Esophagus squamous epithelium (tissue), 5 donors: Measurements from ENCODE around the gene FTCD. TPM values are rescaled to one million over a fixed set of nuclear protein-coding genes. Genes with fewer than 3 reads are reported as not detected.
"Not testable (repeated sequence)": the region's sequence is repeated elsewhere in the genome, so short reads cannot be mapped to it uniquely, and the experiment has no call there.

Experiments used
- DNase-seq: peaks from one replicate; lab custom pipeline; 2025; lab: John Stamatoyannopoulos, UW
- H3K27ac ChIP-seq, 4 donors: fragments of 200-600 bp; sonication (generic); one replicate each; pipeline ENCODE4 v1.5.1; 2016 to 2019; ENCODE audit warnings: mild to moderate bottlenecking in 1 of 4
- H3K27me3 ChIP-seq, 4 donors: fragments of 200-600 bp; sonication (generic); 1 replicate in 3 of 4; 2 replicates in 1 of 4; pipeline versions ENCODE4 v1.5.1 to v1.6.0; 2017 to 2021; ENCODE audit warnings: antibody characterized with exemption in 1 of 4
- H3K36me3 ChIP-seq, 3 donors: fragments of 200-600 bp; sonication (generic); one replicate each; pipeline ENCODE4 v1.5.1; 2016 to 2019
- H3K4me1 ChIP-seq, 3 donors: fragments of 200-600 bp; sonication (generic); one replicate each; pipeline ENCODE4 v1.5.1; 2017 to 2019
- H3K4me3 ChIP-seq, 4 donors: fragments of 200-600 bp; sonication (generic); 1 replicate in 3 of 4; 2 replicates in 1 of 4; pipeline ENCODE4 v1.5.1; 2016 to 2019; ENCODE audit warnings: mild to moderate bottlenecking in 2 of 4, moderate library complexity in 1 of 4
- H3K9me3 ChIP-seq, 3 donors: fragments of 200-600 bp; sonication (generic); one replicate each; pipeline ENCODE4 v1.5.1; 2016 to 2019
- POLR2A ChIP-seq, 4 donors: fragments of 450-650 bp; IDR thresholded peaks; one replicate each; pipeline ENCODE4 v1.6.1; 2017; ENCODE audit warnings: antibody characterized with exemption in 4 of 4, mild to moderate bottlenecking in 4 of 4, moderate library complexity in 3 of 4
- WGBS, 2 donors: methylation state at CpG; one replicate each; pipeline ENCODE4 v1.1.5; 2018; 5-methylcytosine and 5-hydroxymethylcytosine counted together
- intact Hi-C: fragments of 100-400 bp; cut with DNase I; formaldehyde crosslinking; loops from one replicate; pipeline ENCODE4 v1.15.0; 2022
- total RNA-seq, 4 donors: library from RNA; depleted of rRNA; stranded (reverse); fragments of >200 nt; gene quantifications; one replicate each; pipeline ENCODE4 v1.1.0, GENCODE V29; 2016
- TF ChIP-seq, protein P1 (sequence below), 6 experiments: fragments of 450-650 bp in 4 of 6; fragments of 200-600 bp in 2 of 6; sonication (generic) in 2 of 6; IDR thresholded peaks; one replicate each; pipeline ENCODE4 v1.5.1; 2016 to 2019; ENCODE audit warnings: antibody characterized with exemption in 6 of 6, mild to moderate bottlenecking in 4 of 6, moderate library complexity in 4 of 6
- donor health status: DM: yes; HTN: yes; CAD: no.

The FTCD gene, protein sequence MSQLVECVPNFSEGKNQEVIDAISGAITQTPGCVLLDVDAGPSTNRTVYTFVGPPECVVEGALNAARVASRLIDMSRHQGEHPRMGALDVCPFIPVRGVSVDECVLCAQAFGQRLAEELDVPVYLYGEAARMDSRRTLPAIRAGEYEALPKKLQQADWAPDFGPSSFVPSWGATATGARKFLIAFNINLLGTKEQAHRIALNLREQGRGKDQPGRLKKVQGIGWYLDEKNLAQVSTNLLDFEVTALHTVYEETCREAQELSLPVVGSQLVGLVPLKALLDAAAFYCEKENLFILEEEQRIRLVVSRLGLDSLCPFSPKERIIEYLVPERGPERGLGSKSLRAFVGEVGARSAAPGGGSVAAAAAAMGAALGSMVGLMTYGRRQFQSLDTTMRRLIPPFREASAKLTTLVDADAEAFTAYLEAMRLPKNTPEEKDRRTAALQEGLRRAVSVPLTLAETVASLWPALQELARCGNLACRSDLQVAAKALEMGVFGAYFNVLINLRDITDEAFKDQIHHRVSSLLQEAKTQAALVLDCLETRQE
- total RNA-seq = not detected

DNA sequence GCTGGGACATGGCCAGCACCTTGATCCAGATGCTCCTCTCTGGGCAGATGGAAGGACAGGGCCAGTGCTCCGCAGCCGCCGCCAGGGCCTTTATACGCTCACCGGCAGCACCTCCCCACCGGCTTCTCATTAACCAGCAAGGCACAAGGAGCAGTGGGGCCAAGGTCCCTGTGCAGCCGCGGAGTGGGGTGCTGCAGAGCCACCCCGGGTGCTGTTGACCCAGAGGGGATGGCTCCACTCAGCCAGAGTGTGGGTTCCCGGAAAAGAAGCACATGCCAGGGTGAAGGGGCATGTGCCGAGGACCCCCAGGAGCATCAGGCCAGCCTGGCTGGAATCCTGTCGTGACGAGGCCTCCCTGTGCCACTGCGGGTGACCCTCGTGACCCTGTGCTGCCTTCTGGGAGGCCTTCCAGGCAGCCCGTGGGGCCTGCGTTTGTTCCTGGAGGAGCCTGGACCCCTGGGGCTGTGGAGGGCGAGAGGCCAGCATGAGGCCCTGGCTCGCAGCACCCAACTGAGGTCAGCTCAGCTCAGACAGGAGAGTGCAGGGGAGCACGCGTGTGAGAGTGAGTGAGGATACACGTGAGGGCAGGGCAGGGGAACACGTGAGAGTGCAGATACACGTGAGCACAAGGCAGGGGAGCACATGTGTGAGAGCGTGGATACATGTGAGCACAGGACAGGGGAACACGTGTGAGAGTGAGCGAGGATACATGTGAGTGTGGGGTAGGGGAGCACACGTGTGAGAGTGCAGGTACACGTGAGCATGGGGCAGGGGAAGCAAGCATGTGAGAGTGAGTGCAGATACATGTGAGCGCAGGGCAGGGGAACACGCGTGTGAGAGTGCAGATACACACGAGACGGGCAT, at the start of gene FTCD:
TSS of gene FTCD (minus strand) at position 66 of the 864 bp plus-strand sequence. CDS start at position 10, 56 bp downstream.
- no peak for DNase-seq
- Histone ChIP-seq H3K4me3 (no peak within 1 kb of the TSS), H3K36me3 (no peaks in the 10 kb centered on the region), H3K9me3 (no peaks in the 10 kb centered on the region), H3K4me1 (peaks cover 5 to 12% (median 9%) of the 10 kb centered on the region in 3 donors), H3K27me3 (no peaks in the 10 kb centered on the region), H3K27ac (no peak within 1 kb of the TSS)
- TF ChIP-seq POLR2A (IDR thresholded peaks at IDR 0.05) = no peak
- TF ChIP-seq, protein P1, sequence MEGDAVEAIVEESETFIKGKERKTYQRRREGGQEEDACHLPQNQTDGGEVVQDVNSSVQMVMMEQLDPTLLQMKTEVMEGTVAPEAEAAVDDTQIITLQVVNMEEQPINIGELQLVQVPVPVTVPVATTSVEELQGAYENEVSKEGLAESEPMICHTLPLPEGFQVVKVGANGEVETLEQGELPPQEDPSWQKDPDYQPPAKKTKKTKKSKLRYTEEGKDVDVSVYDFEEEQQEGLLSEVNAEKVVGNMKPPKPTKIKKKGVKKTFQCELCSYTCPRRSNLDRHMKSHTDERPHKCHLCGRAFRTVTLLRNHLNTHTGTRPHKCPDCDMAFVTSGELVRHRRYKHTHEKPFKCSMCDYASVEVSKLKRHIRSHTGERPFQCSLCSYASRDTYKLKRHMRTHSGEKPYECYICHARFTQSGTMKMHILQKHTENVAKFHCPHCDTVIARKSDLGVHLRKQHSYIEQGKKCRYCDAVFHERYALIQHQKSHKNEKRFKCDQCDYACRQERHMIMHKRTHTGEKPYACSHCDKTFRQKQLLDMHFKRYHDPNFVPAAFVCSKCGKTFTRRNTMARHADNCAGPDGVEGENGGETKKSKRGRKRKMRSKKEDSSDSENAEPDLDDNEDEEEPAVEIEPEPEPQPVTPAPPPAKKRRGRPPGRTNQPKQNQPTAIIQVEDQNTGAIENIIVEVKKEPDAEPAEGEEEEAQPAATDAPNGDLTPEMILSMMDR (IDR thresholded peaks at IDR 0.05) = no peak
- intact Hi-C loops = no loop called here
- 85% methylated on average over 19 to 22 of the region's 34 CpGs for WGBS, 2 donors

DNA sequence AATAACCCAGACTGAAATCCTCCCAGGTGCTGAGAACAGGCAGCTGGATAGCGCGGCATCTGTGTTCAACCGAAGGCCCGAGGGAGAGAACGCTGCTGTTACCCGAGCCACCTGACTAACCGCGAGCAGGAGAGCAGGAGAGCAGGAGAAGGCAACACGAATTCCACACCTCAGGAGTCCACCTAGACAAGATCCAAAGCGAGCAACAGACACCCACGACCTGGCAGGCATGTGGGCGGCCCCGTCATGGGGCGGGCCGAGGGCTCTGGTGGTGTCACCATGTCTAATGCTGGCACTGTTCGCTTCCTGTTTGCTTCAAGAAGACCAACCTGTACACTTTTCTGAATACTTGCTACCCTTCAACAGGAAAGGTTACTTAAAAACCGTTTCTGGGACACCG, 49.8 kb upstream of the FTCD start:
- intact Hi-C loops = no loop called here
- no peak overlapping the region for H3K4me3 ChIP-seq
- no peak for TF ChIP-seq POLR2A (IDR thresholded peaks at IDR 0.05)
- TF ChIP-seq, protein P1 (IDR thresholded peaks at IDR 0.05) = no peak
- 85 to 89% methylated on average over 16 to 18 of the region's 18 CpGs for WGBS, 2 donors
- no peaks in the 10 kb centered on the region for H3K4me1 ChIP-seq
- H3K36me3 ChIP-seq = peaks cover 27 to 88% (median 45%) of the 10 kb centered on the region in 3 donors
- H3K9me3 ChIP-seq = no peaks in the 10 kb centered on the region
- no peaks in the 10 kb centered on the region for H3K27me3 ChIP-seq
- no peak overlapping the region for H3K27ac ChIP-seq
- DNase-seq = no peak

DNA sequence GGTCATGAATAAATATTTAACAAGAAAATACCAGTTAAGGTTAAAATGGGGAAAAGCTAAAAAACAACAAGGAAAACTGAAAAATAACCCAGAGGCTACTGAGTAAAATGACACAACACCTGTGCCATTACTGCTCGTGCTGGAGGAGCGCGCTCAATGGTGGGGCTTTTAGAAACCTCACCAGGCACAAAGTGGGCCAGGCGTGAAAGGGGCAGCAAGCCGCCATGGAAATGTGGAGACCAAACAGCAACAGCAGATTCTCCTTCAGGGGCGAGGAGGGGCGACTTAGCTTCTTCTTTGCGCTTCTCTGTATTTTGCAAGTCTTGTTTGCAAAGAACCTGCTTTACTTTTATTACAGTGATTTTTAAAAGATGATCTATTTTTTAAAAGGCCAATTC, 47.8 kb upstream of the FTCD start:
- Histone ChIP-seq H3K27me3 (no peaks in the 10 kb centered on the region), H3K4me3 (no peak overlapping the region), H3K9me3 (no peaks in the 10 kb centered on the region), H3K4me1 (no peaks in the 10 kb centered on the region), H3K27ac (no peak overlapping the region), H3K36me3 (peaks cover 15 to 88% (median 31%) of the 10 kb centered on the region in 3 donors)
- 94 to 96% methylated on average over 8 of the region's 8 CpGs for WGBS, 2 donors
- intact Hi-C loops = no loop called here
- TF ChIP-seq, protein P1 (IDR thresholded peaks at IDR 0.05) = no peak
- TF ChIP-seq POLR2A (IDR thresholded peaks at IDR 0.05) = no peak
- no peak for DNase-seq

DNA sequence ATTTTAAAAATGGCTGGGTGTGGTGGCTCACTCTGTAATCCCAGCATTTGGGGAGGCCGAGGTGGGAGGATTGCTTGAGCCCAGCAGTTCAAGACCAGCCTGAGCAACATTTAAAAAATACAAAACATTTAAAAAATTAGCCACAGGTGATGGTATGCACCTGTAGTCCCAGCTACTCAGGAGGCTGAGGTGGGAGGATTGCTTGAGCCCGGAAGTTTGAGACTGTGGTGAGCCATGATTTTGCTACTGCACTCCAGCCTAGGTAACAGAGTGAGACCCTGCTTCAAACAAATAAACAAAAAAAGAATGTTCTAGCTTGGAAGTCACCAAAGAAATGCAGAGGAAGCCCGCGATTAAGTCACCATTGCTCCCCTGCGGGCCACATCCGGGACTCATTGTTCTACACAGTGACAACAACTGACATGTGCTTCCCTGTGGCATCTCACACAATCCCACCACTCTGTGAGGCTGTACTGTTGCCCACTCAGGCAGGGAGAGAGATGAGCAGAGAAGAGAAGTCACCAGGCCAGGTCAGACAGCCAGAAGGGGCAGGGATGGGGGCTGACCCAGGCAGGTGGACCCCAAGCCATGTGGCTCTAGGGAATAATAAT, 47.3 kb upstream of the FTCD start:
- H3K36me3 ChIP-seq = peaks cover 14 to 88% (median 26%) of the 10 kb centered on the region in 3 donors
- no peak overlapping the region for H3K27ac ChIP-seq
- H3K9me3 ChIP-seq = no peaks in the 10 kb centered on the region
- intact Hi-C loops = no loop called here
- no peak for DNase-seq
- H3K4me3 ChIP-seq = no peak overlapping the region
- WGBS, 2 donors = 81 to 84% methylated on average over 6 of the region's 6 CpGs
- no peaks in the 10 kb centered on the region for H3K27me3 ChIP-seq
- no peaks in the 10 kb centered on the region for H3K4me1 ChIP-seq
- TF ChIP-seq, protein P1 (IDR thresholded peaks at IDR 0.05) = no peak
- TF ChIP-seq POLR2A (IDR thresholded peaks at IDR 0.05) = no peak

DNA sequence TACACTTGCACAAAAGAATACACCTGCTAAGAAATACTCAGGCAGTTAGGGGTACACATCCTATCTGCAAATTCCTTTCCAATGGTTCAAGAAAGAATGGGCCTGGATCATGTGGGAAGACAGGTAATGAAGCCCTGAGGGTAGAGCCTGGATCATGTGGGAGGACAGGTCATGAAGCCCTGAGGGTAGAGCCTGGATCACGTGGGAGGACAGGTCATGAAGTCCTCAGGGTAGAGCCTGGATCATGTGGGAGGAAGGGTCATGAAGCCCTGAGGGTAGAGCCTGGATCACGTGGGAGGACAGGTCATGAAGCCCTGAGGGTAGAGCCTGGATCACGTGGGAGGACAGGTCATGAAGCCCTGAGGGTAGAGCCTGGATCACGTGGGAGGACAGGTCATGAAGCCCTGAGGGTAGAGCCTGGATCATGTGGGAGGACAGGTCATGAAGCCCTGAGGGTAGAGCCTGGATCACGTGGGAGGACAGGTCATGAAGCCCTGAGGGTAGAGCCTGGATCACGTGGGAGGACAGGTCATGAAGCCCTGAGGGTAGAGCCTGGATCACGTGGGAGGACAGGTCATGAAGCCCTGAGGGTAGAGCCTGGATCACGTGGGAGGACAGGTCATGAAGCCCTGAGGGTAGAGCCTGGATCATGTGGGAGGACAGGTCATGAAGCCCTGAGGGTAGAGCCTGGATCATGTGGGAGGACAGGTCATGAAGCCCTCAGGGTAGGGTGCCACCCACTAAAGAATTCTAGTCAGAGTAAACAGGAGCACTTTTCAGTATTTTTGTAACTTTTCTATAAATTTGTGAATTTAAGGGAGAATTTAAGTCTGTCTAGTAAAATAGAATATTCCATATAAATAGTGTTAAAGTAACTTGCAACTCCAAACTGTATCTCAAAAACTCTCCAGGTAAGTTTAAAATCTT, 45.8 kb upstream of the FTCD start:
- H3K27me3 ChIP-seq, H3K9me3 ChIP-seq, intact Hi-C loops, H3K4me1 ChIP-seq, H3K4me3 ChIP-seq, H3K27ac ChIP-seq, DNase-seq: not testable (repeated sequence)
- WGBS, 2 donors = 29 to 46% methylated on average over 1 to 2 of the region's 8 CpGs
- peaks cover 13 to 88% (median 24%) of the 10 kb centered on the region in 3 donors for H3K36me3 ChIP-seq
